DMS 273 treated with DMSO at 0.1 percent for 48 hours (cell line): ENCODE results near the gene FBXW12.
A peak's percentile ranks its signal among the peaks of the same experiment; 100 is the strongest.
"Not testable (repeated sequence)": the region's sequence is repeated elsewhere in the genome, so short reads cannot be mapped to it uniquely, and the experiment has no call there.

Source experiments
- DNase-seq: peaks from one replicate; lab custom pipeline; 2025; lab: John Stamatoyannopoulos, UW

Gene FBXW12

DNA sequence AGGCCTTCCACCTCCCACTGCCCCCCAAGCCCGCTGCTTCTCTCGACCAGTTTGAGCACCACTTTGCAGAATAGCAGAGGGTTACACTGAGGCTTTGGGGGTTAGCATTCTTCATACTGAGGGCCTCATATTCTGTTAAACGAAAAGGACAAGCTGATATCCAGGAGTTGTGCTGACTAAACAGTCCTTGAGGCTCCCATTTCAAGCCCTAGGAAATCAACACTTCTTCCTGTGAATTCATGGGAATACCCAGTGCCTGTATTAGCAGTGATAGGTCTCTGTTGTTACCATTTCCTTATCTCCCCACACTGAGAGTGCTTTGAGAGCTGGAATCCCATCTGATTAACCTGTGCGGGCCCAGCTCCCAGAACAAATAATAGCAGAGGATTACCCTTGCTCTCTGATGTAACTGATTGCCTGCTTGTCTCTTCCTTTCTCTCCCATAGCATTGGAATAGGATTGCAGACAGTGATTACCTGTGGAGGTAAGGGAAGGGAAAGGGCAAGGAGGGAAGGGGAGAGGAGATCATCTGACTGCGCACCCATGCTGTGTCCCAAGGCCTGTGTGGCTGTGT is 930 bp downstream of the FBXW12 start:
- DNase-seq = no peak

DNA sequence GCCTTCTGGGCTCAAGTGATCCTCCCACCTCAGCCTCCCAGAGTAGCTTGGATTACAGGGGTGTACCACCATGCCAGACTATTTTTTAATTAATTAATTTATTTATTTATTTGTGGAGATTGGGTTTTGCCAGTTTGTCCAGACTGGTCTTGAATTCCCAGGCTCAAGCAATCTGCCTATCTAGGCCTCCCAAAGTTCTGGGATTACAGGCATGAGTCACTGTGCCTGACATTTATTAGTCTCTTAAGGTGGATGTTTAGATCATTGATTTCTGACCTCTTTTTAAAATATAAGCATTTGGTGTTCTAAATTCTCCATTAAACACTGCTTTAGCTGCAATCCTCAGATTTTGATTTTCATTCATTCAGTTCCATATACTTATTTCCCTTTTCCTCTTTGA is 15.6 kb downstream of the FBXW12 start:
- DNase-seq = no peak

GRCh38 chr3:48388966-48389365 is 16.9 kb downstream of the FBXW12 start:
- no peak for DNase-seq

DNA sequence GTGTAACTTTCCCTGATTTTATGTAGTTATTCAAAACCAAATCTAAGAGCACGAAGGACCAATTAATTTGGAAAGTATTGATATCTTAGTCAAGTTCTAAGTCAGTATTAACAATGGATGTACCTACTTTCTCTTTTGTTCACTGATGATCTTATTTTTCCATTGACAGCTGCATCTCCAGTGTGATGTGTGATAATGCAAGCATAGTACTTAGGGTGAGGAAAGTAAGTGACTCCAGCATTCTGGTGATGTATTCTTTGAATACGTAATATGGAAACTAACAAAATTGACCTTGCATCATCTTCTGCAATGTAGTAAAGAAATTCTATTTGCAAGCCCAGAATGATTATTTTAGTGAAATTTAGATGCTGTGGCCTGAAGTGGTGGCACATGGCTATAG is 22.4 kb downstream of the FBXW12 start:
- no peak for DNase-seq

GRCh38 chr3:48395714-48396113 is 23.7 kb downstream of the FBXW12 start:
- DNase-seq = no peak

DNA sequence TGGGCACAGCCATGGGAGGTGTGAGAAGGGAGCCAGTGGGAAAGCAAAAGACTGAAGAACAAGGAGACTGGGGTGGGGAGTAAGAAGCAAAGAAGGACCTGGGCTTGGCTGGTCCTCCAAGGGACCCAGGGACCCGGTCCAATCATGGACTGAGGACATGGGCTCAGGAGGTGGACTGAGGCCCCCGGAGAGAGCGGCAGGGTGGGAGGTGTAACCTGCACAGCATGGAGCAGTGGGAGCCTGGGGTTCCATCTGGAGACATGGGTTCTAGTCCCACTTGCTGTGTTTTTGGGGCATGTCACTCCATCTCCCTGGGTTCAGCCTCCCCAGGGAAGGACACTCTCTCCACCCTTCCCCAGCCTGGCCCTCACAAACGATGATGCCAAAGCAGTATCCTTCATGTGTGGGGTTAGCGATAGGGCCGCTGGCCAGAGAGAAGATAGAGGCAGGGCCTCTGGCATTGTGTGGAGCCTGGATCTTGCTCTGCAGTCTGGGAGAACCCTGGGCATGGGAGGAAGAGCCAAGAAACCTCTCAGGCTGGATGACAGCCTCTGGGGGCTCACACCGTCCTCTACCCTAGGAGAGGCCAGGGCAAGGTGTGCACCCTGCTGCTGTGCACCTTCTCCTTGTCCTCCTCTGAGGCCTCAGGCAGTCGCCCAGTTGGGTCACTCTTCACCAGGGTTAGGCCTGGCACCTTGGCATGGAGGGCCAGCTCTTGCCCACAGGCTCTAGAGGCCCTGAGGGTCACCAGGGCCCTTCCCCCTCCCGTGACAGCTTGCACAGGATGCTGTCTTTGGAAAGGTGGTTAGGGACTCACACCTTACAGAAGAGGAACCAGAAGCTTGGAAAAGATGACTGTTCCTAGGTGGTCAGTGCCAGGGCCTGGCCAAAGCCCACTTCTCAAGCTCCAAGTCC is 26.0 kb downstream of the FBXW12 start:
- DNase-seq = no peak

GRCh38 chr3:48398701-48399386 is 26.8 kb downstream of the FBXW12 start:
- no peak for DNase-seq

GRCh38 chr3:48399387-48400172 is 27.6 kb downstream of the FBXW12 start:
- no peak for DNase-seq

DNA sequence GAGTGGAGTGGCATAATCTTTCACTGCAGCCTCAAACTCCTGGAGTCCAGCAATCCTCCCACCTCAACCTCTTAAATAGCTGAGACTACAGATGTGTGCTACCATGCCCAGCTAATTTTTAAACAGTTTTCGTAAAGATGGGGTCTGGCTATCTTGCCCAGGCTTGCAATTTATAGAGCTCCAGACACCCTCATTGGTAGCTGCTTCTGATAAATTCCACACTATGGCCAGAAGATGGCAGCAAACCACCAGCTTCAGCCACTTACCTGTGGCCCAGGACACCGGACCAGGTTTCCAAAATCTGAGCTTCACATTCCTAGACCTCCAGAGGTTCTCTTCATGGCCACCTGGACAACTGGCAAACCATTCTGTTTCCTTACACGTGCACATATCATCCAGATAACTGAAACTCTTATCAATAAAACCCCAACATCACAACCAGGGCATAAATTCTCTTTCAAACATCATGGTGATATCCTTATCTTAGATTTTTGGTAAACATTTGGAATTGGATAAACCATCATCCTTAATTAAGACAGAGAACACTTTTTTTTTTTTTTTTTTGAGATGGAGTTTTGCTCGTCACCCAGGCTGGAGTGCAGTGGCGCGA is 28.9 kb downstream of the FBXW12 start:
- DNase-seq = peak; percentile 8

DNA sequence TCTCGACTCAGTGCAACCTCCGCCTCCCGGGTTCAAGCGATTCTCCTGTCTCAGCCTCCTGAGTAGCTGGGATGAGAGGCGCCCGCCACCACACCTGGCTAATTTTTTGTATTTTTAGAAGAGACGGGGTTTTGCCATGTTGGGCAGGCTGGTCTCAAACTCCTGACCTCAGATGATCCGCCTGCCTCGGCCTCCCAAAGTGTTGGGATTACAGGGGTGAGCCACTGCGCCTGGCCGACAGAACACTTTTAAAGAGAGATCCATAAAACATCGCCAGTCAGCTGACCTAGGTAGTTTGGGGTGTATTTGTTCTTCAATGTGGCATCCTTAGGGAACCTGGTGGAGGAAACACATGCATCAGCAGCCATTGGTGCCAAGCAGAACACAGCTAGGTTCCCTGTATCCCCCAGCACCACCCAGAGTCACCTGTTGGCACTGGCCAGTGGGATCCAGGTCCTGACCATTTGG is 29.4 kb downstream of the FBXW12 start:
- DNase-seq = not testable (repeated sequence)

DNA sequence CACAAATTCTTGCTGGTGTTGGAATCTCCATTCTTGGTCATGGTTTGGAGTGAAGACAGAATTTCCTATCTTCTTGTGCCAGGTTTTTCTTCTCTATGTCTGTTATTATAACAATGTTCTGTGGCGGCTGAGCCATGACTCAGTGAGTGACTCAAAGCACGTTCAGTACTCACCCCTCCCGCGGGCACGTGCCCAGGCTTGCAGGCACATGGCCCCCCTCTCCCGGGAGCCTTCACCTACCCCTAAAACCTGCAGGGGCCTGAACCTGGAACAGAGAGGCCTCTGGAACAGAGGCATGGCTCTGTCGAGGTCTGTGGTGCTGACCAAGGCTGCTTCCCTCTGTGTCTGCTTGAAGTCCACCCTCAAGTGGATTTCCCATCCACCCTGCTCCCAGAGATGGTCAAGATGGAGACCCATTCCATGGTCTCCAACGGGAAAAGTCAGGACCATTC is 30.3 kb downstream of the FBXW12 start:
- DNase-seq = no peak

DNA sequence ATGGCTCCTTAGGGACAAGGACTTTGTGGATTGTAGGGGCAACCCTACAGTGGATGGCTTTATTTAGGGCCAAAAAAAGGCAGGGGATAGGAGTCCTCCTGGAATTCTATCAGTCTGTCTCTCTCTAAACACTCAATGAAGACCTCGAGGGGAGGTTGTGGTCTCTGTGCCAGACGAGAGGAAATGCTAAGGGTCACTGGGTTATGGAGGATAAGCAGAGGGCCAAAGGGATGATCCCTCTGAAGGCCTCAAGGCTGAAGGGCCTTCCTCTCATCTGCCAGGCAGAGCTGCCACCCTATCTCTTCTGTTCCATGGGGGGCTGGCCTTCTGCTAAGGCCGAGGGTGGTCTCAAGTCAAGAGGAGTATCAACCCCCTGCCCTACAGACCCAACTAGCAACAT is 30.9 kb downstream of the FBXW12 start:
- no peak for DNase-seq

DNA sequence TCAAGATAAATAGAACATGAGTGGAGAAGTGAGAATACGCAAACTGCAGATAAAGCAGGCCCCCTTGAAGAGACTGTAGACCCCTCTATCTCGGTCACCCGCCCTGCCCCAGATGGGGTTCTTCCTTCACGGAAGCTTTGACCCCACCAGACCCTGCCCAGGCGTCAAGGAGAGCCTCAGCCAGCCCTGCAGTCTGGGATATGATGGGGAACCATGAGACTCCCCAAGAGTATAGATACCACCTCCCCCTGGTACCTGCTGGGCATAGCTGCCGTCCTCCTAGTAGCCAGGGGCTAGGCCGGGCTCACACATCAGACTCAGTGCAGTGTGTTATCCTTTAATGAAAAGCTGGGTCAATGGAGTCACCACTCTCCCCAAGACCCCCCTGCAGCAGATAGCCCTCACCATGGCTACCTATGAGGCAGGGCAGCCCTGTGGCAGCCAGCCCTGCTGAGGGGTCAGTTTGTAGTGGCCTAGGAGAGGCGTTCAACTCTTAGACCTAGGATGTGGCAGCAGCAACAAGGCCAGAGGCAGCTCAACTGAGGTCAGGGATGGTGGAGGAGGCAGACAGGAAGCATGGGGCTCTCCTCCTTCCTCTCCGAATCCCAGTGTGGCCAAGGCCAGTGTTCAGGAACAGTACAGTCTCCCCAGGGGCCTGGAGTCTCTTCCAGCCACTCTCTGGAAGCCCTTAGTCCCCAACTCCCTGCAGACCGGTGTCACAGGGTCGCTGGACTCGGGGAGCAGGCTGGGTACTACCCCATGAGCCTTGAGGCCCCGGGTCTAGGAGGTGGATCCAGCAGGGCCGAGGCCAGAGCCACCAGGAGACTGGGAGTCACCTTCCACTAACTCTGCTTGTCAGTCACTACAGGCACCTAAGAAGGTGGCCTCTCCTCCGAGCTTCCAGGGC is 31.8 kb downstream of the FBXW12 start:
- DNase-seq = no peak

- no peak for DNase-seq
Measured at GRCh38 chr3:48404440-48405342, 32.7 kb downstream of the FBXW12 start.

- no peak for DNase-seq
Measured at GRCh38 chr3:48405343-48405881, 33.4 kb downstream of the FBXW12 start.

DNA sequence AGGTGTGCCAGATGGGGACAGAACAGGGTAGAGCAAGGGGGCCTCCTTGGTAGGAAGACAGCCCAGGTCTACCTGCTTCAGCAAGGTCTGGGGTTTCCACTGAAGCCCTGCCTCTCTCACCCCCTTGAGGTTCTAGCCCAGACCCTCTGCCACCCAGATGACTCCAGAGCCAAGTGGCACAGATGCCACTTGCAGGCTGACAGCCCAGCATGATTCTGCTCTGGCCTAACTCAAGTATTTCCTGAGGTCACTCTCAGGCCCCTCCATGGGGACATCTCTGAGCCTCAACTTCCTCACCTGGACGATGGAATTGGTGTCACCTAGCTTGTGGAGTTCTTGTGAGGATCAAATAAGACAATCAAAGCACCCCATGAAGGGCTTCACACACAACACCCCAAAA is 34.0 kb downstream of the FBXW12 start:
- no peak for DNase-seq

DNA sequence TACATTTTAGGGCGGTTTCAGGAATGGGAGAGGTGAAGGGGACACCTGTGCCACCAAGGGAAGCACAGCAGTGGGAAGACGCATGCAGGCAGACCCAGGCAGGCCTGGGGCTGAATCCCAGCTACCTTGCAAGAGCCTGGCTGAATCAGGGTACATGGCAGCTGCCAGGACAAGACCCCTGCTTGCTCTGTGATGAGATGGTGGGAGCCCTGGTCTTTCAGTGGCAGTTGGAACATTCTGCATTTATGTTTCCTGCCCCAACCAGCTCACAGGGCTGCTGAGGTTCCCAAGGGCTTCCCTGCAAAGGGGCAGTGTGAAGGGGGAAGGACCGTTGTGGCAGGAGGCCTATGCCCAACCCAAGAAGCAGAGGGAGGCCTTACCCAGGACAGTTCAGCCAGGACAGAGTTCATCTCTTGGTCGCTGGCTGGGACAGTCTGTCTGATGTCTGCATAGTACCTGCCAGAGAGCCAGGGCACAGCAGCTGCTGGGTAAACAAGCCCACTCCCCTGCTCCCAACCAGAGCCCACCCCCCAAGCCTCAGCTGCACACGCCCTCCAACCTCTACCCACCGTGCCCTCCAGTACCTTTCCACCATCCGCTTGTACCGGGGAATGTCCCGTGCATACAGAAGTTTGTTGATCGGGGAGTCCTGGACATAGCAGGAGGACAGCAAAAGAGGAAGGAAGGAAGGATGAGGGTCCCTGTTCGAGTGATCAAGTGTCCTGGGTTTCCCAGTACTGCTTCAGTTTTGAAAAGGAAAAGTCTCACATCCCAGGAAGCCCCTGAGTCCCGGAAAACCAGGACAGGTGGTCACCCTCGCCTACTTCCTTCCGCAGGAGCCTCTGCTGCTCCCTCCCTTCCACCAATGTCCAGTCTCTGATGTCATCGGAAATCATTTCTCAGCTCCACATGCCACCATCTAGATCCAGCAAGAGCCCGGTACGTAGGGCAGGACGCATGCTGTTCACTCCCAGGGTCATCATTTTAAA is 34.7 kb downstream of the FBXW12 start:
- no peak for DNase-seq

DNA sequence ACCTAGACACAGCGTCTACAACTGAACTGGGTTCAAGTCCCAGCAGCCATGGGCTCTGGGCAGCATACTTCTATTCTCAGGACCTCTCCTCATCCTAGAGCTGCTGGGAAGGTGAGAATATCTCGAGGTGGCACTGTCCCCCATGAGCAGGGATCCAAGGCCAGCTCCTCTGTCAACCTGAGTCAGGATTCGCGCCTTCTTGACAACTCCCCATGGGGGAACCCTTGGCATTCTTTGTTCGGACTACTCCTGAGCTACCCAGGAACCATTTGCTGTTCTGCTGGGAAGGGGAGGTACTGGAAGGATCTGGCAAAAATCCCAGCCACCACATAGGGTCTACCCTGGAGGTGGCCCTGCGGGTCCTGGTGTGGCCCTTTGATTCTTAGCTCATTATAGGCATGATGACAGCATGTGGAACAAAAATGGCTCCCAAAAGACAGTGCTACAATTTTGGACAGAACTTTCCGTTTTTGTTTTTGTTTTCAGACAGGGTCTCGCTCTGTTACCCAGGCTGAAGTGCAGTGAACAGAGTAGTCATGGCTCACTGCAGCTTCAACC is 35.6 kb downstream of the FBXW12 start:
- no peak for DNase-seq
